ENCODE results near the gene ICAM3.
A peak's percentile ranks its signal among the peaks of the same experiment; 100 is the strongest.
"Not testable (repeated sequence)": the region's sequence is repeated elsewhere in the genome, so short reads cannot be mapped to it uniquely, and the experiment has no call there.

The ICAM3 gene

DNA sequence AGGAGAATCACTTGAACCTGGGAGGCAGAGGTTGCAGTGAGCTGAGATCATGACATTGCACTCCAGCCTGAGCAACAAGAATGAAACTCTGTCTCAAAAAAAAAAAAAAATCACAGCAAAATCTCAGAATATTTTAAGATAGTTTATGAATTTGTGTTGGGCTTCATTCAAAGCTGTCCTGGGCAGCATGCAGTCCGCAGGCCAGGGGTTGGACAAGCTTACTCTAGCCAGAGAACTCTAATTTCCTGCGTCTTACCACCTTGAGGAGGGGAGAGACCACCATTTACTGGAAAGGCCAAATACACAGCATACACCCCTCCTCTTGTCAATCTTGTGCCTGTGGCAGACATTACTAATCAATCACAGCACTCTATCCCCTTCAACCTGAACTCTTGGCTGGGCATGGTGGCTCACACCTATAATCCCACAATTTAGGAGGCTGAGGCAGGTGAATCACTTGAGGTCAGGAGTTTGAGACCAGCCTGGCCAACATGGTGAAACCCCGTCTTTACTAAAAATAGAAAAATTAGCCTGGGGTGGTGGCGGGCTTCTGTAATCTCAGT, 27.6 kb upstream of the ICAM3 start:
- H3K9me3 ChIP-seq (ENCODE audit: control insufficient read depth, insufficient read depth, low read length); H3K9ac ChIP-seq (ENCODE audit: low read depth, low read length); H3K4me1 ChIP-seq (ENCODE audit: control insufficient read depth, insufficient read depth, low read length); H3K4me3 ChIP-seq (ENCODE audit: low read depth, low read length); H3K27me3 ChIP-seq (ENCODE audit: control insufficient read depth, insufficient read depth, low read length): not testable (repeated sequence)
- peaks cover 39% of the 10 kb centered on the region for H3K36me3 ChIP-seq (ENCODE audit: control insufficient read depth, insufficient read depth, low read length)

DNA sequence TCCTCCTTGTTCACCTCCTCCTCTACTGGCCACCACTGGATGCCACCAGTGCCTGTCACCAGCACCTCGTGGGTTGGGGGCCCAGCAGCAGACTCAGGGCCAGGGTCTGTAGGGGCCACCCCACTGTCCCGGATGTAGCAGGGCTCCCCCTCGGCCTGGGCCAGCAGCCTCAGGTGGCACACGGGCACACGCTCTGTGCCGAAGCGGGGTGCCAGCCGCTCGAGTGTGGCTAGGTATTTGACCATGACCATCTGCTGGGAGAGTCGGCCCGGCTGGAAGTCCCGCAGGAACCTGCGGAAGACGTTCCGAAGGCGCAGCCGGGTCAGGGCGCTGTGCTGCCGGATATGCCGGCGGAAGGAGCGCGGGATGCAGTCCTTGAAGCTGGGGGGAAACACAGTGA, 26.1 kb upstream of the ICAM3 start:
- H3K4me1 ChIP-seq (ENCODE audit: control insufficient read depth, insufficient read depth, low read length) = no peaks in the 10 kb centered on the region
- no peak overlapping the region for H3K9ac ChIP-seq (ENCODE audit: low read depth, low read length)
- no peak overlapping the region for H3K4me3 ChIP-seq (ENCODE audit: low read depth, low read length)
- H3K9me3 ChIP-seq (ENCODE audit: control insufficient read depth, insufficient read depth, low read length) = no peaks in the 10 kb centered on the region
- no peaks in the 10 kb centered on the region for H3K27me3 ChIP-seq (ENCODE audit: control insufficient read depth, insufficient read depth, low read length)
- H3K36me3 ChIP-seq (ENCODE audit: control insufficient read depth, insufficient read depth, low read length) = peaks cover 45% of the 10 kb centered on the region

- no peaks in the 10 kb centered on the region for H3K27me3 ChIP-seq (ENCODE audit: control insufficient read depth, insufficient read depth, low read length)
- no peak overlapping the region for H3K4me3 ChIP-seq (ENCODE audit: low read depth, low read length)
- no peaks in the 10 kb centered on the region for H3K4me1 ChIP-seq (ENCODE audit: control insufficient read depth, insufficient read depth, low read length)
- H3K9ac ChIP-seq (ENCODE audit: low read depth, low read length) = no peak overlapping the region
- H3K36me3 ChIP-seq (ENCODE audit: control insufficient read depth, insufficient read depth, low read length) = peaks cover 45% of the 10 kb centered on the region
- H3K9me3 ChIP-seq (ENCODE audit: control insufficient read depth, insufficient read depth, low read length) = no peaks in the 10 kb centered on the region
Observed at GRCh38 chr19:10364644-10365043, 25.2 kb upstream of the ICAM3 start.

DNA sequence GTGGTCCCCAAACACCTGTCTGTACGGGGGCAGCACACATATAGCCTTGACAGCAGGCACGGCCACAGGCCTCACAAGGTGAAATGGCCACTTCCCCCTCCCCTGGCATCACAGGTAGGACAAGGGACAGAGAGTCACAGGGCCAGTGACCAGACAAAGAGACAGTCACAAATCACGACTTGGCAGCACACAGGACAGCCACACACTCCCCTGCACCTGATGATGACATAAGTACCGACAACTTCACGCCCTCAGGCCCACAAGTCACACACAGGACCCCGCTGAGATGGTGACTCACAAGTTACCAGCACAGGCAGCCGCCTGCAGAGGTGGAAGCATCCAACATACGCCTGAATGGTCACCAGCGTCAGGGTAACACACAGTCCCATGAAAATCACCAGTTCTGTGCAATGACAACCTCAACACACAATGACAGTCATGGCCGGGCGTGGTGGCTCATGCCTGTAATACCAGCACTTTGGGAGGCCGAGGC, 24.4 kb upstream of the ICAM3 start:
- Histone ChIP-seq H3K27me3 (ENCODE audit: control insufficient read depth, insufficient read depth, low read length) (no peaks in the 10 kb centered on the region), H3K9me3 (ENCODE audit: control insufficient read depth, insufficient read depth, low read length) (no peaks in the 10 kb centered on the region), H3K36me3 (ENCODE audit: control insufficient read depth, insufficient read depth, low read length) (peaks cover 49% of the 10 kb centered on the region), H3K4me3 (ENCODE audit: low read depth, low read length) (no peak overlapping the region), H3K4me1 (ENCODE audit: control insufficient read depth, insufficient read depth, low read length) (no peaks in the 10 kb centered on the region), H3K9ac (ENCODE audit: low read depth, low read length) (no peak overlapping the region)

DNA sequence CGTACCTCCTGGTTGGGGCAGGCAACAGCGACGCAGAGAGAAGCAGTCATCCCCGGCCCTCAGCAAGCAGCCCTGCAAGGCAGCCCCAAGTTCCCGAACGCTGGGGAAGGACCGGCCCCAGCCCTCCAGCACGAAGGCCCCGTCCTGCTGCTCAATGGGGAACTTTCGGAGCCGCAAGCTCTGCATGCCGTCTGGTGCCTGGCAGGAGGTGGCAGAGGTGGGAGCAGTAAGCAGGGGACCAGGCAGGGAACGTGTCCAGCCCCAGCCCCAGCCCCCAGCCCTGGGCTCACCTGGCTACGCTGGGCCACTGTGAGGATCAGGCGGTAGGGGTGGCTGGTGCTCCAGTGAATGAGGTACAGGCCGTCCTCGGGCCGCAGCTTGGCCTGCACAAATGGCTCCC, 22.8 kb upstream of the ICAM3 start:
- Histone ChIP-seq H3K4me1 (ENCODE audit: control insufficient read depth, insufficient read depth, low read length) (no peaks in the 10 kb centered on the region), H3K4me3 (ENCODE audit: low read depth, low read length) (no peak overlapping the region), H3K9ac (ENCODE audit: low read depth, low read length) (no peak overlapping the region), H3K36me3 (ENCODE audit: control insufficient read depth, insufficient read depth, low read length) (peaks cover 49% of the 10 kb centered on the region), H3K27me3 (ENCODE audit: control insufficient read depth, insufficient read depth, low read length) (no peaks in the 10 kb centered on the region), H3K9me3 (ENCODE audit: control insufficient read depth, insufficient read depth, low read length) (no peaks in the 10 kb centered on the region)

- no peak overlapping the region for H3K4me3 ChIP-seq (ENCODE audit: low read depth, low read length)
- H3K36me3 ChIP-seq (ENCODE audit: control insufficient read depth, insufficient read depth, low read length) = peaks cover 52% of the 10 kb centered on the region
- H3K9me3 ChIP-seq (ENCODE audit: control insufficient read depth, insufficient read depth, low read length) = no peaks in the 10 kb centered on the region
- no peaks in the 10 kb centered on the region for H3K4me1 ChIP-seq (ENCODE audit: control insufficient read depth, insufficient read depth, low read length)
- no peaks in the 10 kb centered on the region for H3K27me3 ChIP-seq (ENCODE audit: control insufficient read depth, insufficient read depth, low read length)
- H3K9ac ChIP-seq (ENCODE audit: low read depth, low read length) = no peak overlapping the region
Observed at GRCh38 chr19:10361569-10362011, 22.2 kb upstream of the ICAM3 start.

DNA sequence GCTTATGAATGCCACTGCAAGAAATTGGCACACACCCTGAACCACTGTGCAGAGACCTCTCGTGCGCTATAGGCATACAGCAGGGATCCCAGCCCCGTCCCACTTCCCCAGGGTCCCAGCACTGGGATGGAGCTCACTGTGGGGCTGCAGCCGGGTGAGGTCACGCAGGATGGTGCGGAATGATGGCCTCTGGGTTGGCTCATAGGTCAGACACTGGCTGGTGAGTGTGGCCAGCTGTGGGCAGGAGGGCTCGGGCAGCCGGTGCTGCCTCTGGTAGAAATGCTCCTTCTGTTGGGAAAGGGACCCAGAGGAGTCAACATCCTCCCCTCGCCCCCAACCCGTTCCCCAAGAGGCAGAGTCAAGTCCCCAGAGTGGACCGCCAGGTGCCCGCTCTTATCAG, 17.0 kb upstream of the ICAM3 start:
- peaks cover 15% of the 10 kb centered on the region for H3K36me3 ChIP-seq (ENCODE audit: control insufficient read depth, insufficient read depth, low read length)
- no peak overlapping the region for H3K9ac ChIP-seq (ENCODE audit: low read depth, low read length)
- no peaks in the 10 kb centered on the region for H3K4me1 ChIP-seq (ENCODE audit: control insufficient read depth, insufficient read depth, low read length)
- H3K27me3 ChIP-seq (ENCODE audit: control insufficient read depth, insufficient read depth, low read length) = no peaks in the 10 kb centered on the region
- H3K4me3 ChIP-seq (ENCODE audit: low read depth, low read length) = no peak overlapping the region
- no peaks in the 10 kb centered on the region for H3K9me3 ChIP-seq (ENCODE audit: control insufficient read depth, insufficient read depth, low read length)

GRCh38 chr19:10353793-10354391, 14.5 kb upstream of the ICAM3 start:
- H3K9ac ChIP-seq (ENCODE audit: low read depth, low read length) = no peak overlapping the region
- peak overlapping the region; percentile 85 for H3K4me3 ChIP-seq (ENCODE audit: low read depth, low read length)
- peaks cover 7% of the 10 kb centered on the region for H3K36me3 ChIP-seq (ENCODE audit: control insufficient read depth, insufficient read depth, low read length)
- no peaks in the 10 kb centered on the region for H3K27me3 ChIP-seq (ENCODE audit: control insufficient read depth, insufficient read depth, low read length)
- no peaks in the 10 kb centered on the region for H3K9me3 ChIP-seq (ENCODE audit: control insufficient read depth, insufficient read depth, low read length)
- H3K4me1 ChIP-seq (ENCODE audit: control insufficient read depth, insufficient read depth, low read length) = no peaks in the 10 kb centered on the region

DNA sequence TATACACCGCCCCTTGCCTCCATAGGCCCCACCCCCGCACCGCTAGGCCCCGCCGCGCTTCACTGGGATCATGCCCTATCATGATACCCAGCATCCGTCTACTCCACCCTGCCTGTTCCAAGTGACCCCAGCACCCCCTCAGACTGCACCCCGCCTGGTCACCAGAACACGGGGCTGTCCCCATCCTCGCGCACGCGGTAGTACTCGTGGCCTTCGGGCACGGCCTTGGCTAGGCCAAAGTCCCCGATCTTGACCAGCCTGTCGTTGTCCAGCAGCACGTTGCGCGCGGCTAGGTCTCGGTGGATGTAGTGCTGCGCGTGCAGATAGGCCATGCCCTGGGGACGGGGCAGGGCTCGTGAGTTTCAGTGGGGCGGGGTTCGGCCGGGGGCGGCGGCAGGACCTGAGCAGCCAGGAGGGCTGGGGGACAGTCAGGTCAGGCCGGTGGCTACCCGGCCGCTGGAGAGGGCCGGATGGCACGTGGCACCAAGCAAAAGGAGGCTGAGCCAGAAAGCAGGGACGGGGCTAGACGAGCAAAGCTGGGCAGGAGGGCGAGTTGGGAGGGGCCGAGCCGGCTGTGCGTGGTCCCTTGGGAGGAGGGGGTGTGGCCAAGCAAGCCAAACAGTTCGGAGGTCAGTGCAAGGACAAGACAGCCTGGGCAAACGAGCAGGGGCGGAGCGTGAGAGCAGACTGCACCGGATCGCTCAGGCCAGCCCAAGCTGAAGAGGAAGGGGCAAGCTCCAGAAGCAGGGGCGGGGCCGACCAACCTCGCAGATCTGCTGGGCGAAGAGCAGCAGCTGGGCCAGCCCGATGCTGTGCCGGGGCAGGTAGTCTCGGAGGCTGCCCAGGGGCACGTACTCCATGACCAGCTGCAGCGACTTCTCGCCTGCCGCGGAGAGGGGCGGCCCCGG, 13.6 kb upstream of the ICAM3 start:
- peak overlapping the region; percentile 65 for H3K9ac ChIP-seq (ENCODE audit: low read depth, low read length)
- H3K4me1 ChIP-seq (ENCODE audit: control insufficient read depth, insufficient read depth, low read length) = no peaks in the 10 kb centered on the region
- H3K36me3 ChIP-seq (ENCODE audit: control insufficient read depth, insufficient read depth, low read length) = peaks cover 7% of the 10 kb centered on the region
- H3K27me3 ChIP-seq (ENCODE audit: control insufficient read depth, insufficient read depth, low read length) = no peaks in the 10 kb centered on the region
- H3K4me3 ChIP-seq (ENCODE audit: low read depth, low read length) = peak overlapping the region; percentile 85
- no peaks in the 10 kb centered on the region for H3K9me3 ChIP-seq (ENCODE audit: control insufficient read depth, insufficient read depth, low read length)

- no peak overlapping the region for H3K9ac ChIP-seq (ENCODE audit: low read depth, low read length)
- no peaks in the 10 kb centered on the region for H3K9me3 ChIP-seq (ENCODE audit: control insufficient read depth, insufficient read depth, low read length)
Observed at GRCh38 chr19:10346509-10346908, 7.1 kb upstream of the ICAM3 start.

DNA sequence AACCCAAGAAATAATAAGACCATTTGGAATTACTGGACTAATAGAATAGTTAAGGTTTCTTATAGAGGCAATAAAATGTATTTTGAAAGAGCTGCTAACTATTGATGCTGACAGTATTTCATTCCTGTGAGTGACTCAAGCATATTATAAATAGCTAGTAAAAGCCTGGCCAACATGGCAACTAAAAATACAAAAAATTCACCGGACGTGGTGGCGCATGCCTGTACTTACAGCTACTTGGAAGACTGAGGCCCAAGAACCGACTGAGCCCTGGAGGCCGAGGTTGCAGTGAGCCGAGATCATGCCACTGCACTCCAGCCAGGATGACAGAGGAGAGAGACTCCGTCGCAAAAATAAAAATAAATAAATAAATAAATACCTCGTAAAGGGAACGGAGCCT, 5.4 kb upstream of the ICAM3 start:
- H3K36me3 ChIP-seq (ENCODE audit: control insufficient read depth, insufficient read depth, low read length) = no peaks in the 10 kb centered on the region
- H3K9me3 ChIP-seq (ENCODE audit: control insufficient read depth, insufficient read depth, low read length) = no peaks in the 10 kb centered on the region
- no peaks in the 10 kb centered on the region for H3K4me1 ChIP-seq (ENCODE audit: control insufficient read depth, insufficient read depth, low read length)
- H3K4me3 ChIP-seq (ENCODE audit: low read depth, low read length) = no peak overlapping the region
- H3K9ac ChIP-seq (ENCODE audit: low read depth, low read length) = no peak overlapping the region
- no peaks in the 10 kb centered on the region for H3K27me3 ChIP-seq (ENCODE audit: control insufficient read depth, insufficient read depth, low read length)

More at GRCh38 chr19:10346509-10346908, 7.1 kb upstream of the ICAM3 start:
- H3K4me1 ChIP-seq (ENCODE audit: control insufficient read depth, insufficient read depth, low read length) = no peaks in the 10 kb centered on the region
- H3K36me3 ChIP-seq (ENCODE audit: control insufficient read depth, insufficient read depth, low read length) = no peaks in the 10 kb centered on the region
- no peak overlapping the region for H3K4me3 ChIP-seq (ENCODE audit: low read depth, low read length)
- no peaks in the 10 kb centered on the region for H3K27me3 ChIP-seq (ENCODE audit: control insufficient read depth, insufficient read depth, low read length)

Data from iPS-15b (cell line).